NCI-H1092 treated with DMSO at 0.1 percent for 48 hours (cell line): ENCODE results near the gene CACNA1C.
"Not testable (repeated sequence)": the region's sequence is repeated elsewhere in the genome, so short reads cannot be mapped to it uniquely, and the experiment has no call there.

Experiments used
- DNase-seq: peaks from one replicate; lab custom pipeline; 2025; lab: John Stamatoyannopoulos, UW

CACNA1C gene

DNA sequence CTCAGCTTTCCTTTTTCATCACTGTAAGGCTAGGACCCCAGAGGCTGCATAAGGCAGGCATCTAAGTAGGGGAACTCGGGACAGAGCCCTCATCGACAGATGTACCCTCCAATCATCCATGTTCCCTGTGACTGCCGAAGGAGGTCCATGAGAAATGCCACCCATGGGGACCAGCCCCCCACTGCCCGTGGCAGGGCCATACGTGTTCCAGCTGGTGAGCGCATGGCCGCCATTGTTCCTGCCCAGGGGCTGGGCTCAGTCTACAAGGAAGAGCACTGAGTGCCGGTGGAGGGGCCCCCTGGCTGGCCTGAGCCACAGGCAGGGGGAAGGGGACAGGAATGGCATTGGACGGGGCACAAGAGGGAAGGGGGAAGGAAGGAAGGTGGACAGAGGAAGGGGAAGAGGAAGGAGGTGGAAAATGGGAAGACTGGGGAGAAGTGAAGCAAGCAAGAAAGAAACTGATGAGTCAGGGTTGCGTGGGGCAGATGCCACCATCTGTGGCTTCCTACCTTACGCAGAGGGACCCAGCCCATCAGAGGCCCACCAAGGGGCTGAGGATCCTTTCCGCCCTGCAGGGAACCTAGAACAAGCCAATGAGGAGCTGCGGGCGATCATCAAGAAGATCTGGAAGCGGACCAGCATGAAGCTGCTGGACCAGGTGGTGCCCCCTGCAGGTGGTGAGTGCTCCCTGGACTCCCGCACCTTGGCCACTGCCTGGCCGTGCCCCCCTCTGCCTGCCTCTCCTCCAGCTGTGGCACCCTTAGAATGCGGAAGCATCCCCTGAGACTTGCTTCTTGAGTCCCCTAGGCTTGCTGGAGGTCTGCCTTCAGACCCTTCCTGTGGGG is 621.4 kb downstream of the CACNA1C start:
- no peak for DNase-seq

DNA sequence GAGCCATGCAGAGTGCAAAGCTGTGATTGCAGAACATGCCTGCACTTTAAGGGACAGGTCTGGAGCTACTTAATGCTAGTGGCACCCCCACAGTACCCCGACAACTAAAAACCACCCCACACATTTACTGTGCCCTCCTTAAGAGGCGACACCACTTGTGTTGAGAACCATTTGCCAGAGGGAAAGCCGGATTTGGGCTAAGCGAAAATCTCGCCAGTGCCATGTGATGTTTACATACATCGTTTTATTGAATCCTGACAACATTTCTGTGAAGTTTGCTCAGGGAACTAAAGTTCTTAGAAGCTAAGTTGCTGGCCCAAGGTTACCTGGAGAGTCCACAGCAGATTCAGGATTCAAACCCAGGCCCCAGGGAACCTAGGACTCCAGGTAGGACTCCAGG is 623.0 kb downstream of the CACNA1C start:
- DNase-seq: no peak

DNA sequence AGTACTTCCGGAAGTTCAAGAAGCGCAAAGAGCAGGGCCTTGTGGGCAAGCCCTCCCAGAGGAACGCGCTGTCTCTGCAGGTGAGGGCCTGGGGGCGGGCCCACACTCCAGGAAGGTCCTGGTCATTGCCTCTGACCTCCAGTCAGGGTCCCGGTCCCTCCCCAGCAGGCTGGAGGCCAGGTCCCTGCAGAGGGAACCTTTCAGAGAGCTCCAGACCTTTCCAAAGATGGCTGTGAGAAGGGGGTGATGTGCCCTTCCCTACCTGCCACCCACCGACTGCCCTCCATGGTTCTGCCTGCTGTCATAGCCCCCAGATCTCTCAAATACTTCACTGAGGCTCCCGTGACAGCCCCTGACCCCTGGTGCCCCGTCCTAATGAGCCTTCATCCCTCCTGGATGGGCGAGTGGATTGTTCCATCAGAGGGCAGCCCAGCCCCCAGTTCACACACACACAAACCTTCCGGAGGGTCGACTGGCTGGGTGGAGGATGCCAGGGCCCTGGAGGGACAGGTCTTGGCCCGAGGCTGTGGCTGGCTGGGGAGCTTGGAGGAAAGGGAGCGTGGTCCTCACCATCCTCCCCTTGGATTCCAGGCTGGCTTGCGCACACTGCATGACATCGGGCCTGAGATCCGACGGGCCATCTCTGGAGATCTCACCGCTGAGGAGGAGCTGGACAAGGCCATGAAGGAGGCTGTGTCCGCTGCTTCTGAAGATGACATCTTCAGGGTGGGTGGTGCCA is 624.5 kb downstream of the CACNA1C start:
- DNase-seq: no peak

DNA sequence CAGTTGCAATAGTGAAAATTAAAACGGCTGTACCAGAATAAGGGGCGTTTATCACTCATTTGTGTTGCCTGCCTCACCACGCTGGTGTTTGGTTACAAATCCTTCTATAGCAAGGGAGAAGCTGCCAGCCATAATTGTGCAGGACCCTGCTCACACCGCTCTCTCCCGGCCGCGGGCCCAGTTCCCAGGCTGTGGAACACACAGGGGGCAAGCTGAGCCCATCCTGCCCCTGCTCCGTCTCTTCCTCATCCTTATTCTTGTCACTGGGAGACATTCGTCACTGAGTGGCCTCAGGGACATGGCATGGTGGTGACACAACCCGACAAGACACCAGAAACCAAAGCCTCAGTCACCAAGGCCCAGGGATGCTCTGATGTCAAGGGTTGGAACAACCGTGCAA is 625.6 kb downstream of the CACNA1C start:
- no peak for DNase-seq

DNA sequence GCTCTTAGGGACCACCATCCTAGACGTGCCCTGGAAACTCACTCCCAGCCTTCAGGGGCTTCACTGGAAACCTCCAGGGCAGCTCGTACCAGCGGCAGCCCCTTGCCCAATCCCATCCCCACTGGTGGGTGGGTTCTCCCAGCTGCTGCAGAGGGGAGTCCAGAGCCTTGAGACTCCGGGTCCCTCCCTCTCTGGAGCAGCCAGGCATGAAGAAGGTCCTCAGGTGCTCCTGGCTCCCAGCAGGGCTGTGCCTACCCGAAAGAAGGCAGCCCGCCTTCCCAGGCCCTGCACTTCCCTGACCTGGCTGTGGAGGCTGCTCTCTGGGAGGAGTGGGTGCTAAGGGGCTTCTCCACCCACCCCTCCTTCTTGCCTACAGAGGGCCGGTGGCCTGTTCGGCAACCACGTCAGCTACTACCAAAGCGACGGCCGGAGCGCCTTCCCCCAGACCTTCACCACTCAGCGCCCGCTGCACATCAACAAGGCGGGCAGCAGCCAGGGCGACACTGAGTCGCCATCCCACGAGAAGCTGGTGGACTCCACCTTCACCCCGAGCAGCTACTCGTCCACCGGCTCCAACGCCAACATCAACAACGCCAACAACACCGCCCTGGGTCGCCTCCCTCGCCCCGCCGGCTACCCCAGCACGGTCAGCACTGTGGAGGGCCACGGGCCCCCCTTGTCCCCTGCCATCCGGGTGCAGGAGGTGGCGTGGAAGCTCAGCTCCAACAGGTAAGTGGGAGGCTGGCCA is 626.5 kb downstream of the CACNA1C start:
- no peak for DNase-seq

DNA sequence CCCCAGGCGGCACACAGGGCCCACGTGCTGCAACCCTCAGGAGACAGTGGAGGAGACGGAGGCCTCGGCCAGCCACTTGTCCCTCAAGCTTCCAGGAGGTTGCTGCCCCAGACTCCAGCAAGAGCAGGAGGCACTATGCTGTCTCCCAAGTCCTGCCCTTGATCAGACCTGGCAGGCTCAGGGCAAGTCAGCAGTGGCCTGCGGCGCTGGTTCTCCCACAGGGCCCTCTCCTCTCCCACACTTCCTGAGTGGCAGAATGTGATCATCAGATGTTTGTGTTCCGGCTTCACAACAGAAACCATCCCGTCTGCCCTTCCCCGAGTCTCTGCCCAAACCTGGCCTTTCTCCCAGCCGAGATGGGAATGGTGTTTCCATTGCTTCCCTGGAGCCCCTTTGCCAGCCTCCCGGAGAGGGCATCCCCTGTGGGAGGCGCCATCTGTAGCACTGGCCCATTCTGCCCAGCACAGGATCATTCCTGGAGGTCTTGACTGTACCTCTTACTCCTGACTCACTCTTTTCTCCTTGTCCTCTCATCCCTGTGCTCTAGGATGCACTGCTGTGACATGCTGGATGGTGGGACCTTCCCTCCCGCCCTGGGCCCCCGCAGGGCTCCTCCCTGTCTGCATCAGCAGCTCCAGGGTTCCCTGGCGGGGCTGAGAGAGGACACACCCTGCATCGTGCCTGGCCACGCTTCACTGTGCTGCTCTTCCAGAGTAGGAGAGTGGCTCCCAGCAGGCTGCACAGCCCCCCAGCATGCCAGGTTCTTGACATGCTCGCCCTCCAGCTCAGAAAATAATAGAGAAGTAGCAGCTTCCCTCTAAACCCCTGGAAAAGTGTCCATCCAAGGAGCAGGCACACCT is 627.3 kb downstream of the CACNA1C start:
- DNase-seq: no peak

DNA sequence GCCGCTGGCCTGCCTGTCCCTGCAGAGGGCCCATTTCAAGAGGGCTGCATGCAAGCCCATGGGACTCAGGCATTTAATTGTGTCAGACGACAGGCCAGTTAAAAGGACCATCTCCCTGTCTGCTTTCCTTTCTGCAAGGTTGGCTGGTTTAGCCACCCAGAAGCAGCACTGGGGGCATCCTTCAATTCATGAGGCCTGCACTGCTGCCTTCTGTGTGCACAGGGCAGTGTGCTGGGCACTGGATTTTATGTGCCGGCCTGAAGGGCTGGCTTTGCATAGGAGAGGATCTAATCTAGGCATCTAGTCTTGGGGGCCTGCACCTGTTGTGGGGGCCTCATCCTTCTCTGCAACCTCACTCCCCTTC is 627.9 kb downstream of the CACNA1C start:
- no peak for DNase-seq

DNA sequence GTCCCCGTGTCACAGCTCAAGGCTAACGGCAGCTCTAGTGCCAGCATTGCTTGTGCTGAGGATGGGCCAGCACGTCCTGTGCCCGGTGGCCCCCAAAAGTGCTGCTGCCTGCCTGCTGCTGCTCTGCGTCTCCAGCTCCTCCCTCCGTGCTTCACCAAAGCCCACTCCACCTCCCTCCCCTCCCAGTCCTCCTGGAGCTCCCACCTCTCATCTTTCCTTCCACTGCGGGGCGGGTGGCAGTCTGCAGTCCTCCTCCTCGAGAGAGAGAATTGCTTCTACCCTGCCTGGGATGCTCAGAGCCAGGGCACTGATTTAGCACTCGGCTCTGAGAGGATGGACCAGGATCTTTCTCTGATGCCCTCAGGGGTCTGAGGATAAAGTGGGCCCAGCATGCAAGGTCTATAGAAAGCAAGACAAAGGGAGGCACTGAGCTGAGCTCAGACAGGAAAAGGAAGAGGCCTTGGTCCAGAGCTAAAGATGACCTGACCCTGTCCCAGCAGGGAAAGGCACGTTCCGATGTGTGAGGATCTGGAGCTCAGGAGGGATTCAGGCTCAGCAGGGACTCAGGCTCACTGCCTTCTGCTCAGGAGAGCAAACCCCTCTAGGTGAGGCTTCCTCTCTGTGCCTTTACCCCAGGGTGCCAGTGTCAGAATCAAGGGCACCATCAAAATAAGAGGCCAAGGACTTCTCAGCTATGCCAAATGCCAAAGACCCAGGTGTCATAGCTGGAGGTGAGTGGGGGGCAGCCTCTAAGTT is 628.8 kb downstream of the CACNA1C start:
- no peak for DNase-seq

DNA sequence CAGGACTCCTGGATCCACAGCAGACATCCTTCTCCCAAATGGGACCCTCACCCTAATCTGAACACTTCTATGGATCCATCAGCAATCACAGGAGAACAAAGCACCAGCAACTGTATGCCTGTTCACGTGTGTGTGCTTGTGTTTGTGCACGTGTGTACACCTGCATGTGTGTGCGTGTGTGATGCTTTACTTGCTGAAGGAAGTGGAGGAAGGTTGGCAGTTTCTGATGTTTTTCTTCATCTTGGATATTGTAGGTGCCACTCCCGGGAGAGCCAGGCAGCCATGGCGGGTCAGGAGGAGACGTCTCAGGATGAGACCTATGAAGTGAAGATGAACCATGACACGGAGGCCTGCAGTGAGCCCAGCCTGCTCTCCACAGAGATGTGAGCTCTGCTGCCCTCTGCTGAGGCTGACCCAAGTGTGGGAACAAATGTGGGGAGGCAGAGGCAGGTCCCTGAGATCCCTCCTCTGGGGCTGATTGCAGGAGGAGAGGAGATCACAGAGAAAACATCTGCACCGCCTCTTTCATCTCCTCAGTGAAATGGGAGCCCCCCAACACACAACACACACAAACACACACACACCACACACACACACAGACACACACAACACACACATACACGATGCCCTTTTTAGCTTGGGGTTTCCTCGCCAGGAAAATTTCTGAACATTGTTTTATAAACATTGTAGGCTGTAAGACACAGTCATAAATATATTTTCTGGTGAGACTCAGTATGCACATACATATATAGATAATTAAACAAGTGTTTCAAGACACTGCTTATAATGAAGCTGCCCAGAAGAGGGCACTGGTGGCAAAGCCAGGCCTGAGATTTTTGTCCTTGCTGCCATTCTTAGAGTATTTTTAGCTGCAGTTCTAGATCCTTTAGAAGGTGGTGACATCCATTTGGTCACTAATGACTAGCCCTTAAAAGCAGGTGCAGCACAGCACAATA is 629.8 kb downstream of the CACNA1C start:
- DNase-seq: peak; percentile 40

DNA sequence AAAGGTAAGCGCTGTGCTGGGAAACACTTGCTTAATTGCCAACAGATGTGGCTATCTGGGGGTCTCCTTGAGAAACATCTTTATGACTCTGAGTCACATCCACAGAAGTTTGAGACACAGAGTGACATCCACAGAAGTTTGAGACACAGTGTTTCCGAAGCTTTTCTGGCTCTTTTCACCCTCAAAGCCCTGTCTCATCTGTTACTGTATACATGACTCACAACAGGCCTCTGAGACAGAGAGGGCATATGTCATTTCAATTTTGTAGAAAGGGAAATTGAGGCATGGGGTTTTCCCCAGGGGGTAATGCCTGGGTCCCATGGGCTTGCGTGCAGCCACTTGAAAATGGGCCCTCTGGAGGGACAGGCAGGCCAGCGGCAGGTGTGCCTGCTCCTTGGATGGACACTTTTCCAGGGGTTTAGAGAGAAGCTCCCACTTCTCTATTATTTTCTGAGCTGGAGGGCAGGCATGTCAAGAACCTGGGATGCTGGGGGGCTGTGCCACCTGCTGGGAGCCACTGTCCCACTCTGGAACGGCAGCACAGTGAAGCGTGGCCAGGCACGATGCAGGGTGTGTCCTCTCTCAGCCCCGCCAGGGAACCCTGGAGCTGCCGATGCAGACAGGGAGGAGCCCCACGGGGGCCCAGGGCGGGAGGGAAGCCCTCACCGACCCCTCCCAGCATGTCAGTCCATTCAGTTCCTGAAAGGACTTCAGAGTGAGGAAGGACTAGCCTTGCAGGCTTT is 630.7 kb downstream of the CACNA1C start:
- DNase-seq: no peak

DNA sequence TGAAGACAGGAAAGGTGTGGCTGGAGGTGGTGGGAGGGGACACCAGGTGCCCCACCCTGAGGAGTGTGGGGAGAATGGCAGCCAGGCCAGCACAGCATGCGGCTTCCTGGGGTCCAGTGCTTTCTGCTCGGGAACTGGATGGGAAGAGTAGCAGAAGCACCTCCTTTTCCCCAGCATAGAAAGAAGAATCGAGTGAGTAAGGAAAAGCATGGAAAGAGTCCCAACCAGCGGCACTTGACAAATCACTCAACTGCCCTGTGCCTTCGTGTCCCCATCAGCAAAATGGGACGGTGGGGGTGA is 631.2 kb downstream of the CACNA1C start:
- DNase-seq: not testable (repeated sequence)

DNA sequence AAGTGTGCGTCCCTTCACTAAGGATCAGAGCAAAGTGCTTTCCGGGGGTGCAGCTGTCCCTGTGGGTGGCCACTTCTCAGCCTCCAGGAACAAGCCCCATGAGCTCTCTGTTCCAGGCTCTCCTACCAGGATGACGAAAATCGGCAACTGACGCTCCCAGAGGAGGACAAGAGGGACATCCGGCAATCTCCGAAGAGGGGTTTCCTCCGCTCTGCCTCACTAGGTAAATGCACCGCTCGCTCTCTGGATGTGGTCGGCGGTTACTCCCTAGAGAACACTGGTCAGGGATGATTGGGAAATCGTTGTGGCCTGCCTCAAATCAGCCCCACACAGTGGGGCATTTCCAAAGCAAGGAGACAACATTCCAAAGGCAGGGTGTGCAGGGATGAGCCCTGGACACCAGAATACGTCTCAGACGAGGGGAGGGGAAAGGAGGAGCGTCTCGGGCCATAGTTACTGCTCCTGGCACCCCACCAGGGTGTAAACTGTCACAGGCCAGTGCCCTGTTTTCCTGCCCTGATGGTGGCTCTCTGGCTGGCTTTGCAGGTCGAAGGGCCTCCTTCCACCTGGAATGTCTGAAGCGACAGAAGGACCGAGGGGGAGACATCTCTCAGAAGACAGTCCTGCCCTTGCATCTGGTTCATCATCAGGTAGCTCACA is 633.0 kb downstream of the CACNA1C start:
- DNase-seq: not testable (repeated sequence)

DNA sequence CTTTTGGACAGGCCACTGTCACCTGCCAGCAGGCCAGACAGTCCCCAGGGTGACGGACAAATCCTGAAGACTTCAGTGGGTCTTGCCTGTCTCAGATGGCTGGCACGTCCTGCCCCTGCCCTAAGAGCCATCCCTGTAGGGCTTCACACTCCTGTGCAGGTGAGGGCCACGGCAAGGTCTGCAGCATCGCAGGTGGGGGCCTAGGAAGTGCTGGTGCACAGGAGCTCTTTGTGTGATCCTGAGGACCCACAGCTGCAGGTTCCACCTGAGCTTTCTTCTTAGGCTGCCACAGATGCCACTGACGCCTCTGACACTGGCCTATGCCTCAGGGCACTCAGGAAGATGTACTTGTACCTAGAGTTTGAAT is 633.5 kb downstream of the CACNA1C start:
- no peak for DNase-seq

DNA sequence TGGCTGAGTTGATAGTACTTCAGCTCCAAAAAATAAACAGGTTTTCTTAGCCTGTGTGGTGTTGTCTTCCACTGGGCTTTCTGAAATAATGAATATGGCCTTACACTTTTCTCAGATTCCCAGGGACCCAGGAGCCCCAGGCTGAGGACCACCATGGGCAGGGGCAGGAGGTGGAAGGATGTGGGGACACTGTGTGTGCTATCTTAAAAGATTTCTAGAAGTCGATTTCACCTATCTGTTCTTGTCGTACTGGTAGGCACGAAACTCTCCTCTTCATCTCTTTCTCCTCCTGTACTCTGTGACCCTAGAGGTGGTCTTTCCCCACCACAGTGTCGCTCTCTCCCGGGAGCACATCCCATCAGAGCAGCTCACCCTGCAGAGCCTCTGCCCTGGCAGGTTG is 634.3 kb downstream of the CACNA1C start:
- DNase-seq: no peak

DNA sequence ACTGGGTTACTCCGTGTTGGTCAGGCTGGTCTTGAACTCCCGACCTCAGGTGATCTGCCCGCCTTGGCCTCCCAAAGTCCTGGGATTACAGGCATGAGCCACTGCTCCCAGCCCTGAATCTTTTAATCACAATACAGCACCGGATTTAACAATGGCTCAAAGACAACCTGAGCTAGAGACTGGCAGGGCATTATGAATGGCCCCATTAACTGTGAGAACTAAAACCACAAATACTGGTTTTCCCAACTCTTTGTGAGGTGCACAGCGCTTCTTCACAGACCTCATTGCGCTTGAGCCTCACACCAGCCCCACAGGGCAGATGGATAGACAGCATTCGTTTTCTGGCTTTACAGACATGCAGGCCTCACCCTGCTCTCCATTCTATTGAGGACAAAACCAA is 634.9 kb downstream of the CACNA1C start:
- no peak for DNase-seq

DNA sequence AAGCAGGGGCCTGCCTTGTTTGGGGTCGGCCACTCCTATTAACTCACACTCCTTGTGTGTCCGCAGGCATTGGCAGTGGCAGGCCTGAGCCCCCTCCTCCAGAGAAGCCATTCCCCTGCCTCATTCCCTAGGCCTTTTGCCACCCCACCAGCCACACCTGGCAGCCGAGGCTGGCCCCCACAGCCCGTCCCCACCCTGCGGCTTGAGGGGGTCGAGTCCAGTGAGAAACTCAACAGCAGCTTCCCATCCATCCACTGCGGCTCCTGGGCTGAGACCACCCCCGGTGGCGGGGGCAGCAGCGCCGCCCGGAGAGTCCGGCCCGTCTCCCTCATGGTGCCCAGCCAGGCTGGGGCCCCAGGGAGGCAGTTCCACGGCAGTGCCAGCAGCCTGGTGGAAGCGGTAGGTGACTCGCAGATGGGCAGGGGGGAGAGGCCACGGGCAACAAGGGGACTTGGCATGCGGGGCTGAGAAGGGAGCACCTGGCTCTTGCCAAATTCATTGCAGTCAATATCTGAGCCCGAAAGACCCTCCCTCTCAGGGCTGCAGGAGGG is 635.7 kb downstream of the CACNA1C start:
- no peak for DNase-seq

DNA sequence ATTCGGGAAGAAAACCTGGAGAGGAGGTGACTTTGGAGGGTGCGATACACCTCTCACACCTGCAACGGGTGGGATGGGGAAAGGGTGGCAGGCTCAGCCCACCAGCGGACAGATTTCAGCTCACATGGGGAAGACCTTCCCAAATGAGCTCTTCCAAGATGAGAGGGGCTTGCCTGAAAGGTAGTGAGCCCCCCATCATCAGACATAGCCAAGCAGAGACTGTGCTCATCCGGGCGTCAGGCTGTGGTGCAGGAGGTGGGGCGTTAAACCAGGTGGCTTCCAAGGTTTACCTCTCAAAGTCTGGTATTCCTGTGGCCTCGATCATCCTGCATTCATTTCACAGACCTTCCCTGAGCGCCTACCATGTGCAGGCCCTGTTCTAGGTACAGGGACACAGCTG is 636.6 kb downstream of the CACNA1C start:
- DNase-seq: no peak

DNA sequence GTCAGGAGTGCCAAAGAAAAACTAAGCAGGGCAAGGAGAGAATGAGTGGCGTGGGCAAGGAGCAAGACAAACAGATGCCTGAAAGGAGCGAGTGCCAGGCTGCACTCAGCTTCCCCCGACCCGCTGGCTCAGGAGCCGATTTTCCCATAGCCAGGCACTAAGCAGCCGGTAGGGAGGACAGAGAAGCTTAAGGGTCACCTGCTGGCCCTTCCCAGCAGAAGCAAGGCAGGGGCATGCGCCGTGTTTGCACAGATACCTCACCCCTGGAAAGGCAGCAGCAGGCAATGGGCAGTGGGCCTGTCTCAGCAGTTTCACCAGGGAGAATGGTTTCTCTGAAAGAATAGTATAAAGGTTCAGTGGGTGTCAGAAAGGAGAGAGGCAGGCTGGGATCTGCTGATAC is 637.1 kb downstream of the CACNA1C start:
- no peak for DNase-seq
